Suprapubic skin (tissue), 4 donors: ENCODE measurements around the gene CAD. TPM values are rescaled to one million over a fixed set of nuclear protein-coding genes. Genes with fewer than 3 reads are reported as not detected.

ENCODE experiments used
- DNase-seq, 2 donors: peaks; one replicate each; pipeline ENCODE4 v3.0.0-alpha.2; 2019; ENCODE audit warnings: low spot score in 2 of 2
- H3K27ac ChIP-seq: fragments of 200-600 bp; sonication (generic); one replicate; pipeline ENCODE4 v1.5.1; 2019
- H3K27me3 ChIP-seq: fragments of 200-600 bp; sonication (generic); one replicate; pipeline ENCODE4 v1.5.1; 2019
- H3K36me3 ChIP-seq: fragments of 200-600 bp; sonication (generic); one replicate; pipeline ENCODE4 v1.5.1; 2019
- H3K4me1 ChIP-seq: fragments of 200-600 bp; sonication (generic); one replicate; pipeline ENCODE4 v1.5.1; 2019
- H3K4me3 ChIP-seq: fragments of 200-600 bp; sonication (generic); one replicate; pipeline ENCODE4 v1.5.1; 2019; ENCODE audit warnings: mild to moderate bottlenecking
- H3K9me3 ChIP-seq: fragments of 200-600 bp; sonication (generic); one replicate; pipeline ENCODE4 v1.5.1; 2019
- EP300 ChIP-seq: sonication (generic); formaldehyde crosslinking; IDR thresholded peaks from one replicate; pipeline ENCODE4 v1.6.1; 2017; ENCODE audit warnings: antibody characterized with exemption
- POLR2A ChIP-seq, 2 donors: fragments of 450-650 bp; IDR thresholded peaks; one replicate each; pipeline ENCODE4 v1.6.1; 2017; ENCODE audit warnings: antibody characterized with exemption in 2 of 2, mild to moderate bottlenecking in 2 of 2, moderate library complexity in 2 of 2
- POLR2AphosphoS5 ChIP-seq, 3 donors: sonication (generic); formaldehyde crosslinking; IDR thresholded peaks; one replicate each; pipeline ENCODE4 v1.6.1; 2017; ENCODE audit warnings: antibody characterized with exemption in 3 of 3
- WGBS: methylation state at CpG from one replicate; pipeline ENCODE4 v1.1.5; 2018; 5-methylcytosine and 5-hydroxymethylcytosine counted together
- total RNA-seq, 4 donors: library from RNA; depleted of rRNA; stranded (reverse); fragments of >200 nt; gene quantifications; one replicate each; pipeline ENCODE4 v1.1.0, GENCODE V29; 2016
- TF ChIP-seq, protein P1 (sequence below), 2 donors: fragments of 200-600 bp in 1 of 2; fragments of 450-650 bp in 1 of 2; sonication (generic) in 1 of 2; IDR thresholded peaks; one replicate each; pipeline ENCODE4 v1.5.1; 2016 to 2019; ENCODE audit warnings: antibody characterized with exemption in 2 of 2, mild to moderate bottlenecking in 1 of 2, moderate library complexity in 1 of 2

The CAD gene
- total RNA-seq, 4 donors from 2014 or later = 33.7 to 64.8 (median 42.1) TPM

DNA sequence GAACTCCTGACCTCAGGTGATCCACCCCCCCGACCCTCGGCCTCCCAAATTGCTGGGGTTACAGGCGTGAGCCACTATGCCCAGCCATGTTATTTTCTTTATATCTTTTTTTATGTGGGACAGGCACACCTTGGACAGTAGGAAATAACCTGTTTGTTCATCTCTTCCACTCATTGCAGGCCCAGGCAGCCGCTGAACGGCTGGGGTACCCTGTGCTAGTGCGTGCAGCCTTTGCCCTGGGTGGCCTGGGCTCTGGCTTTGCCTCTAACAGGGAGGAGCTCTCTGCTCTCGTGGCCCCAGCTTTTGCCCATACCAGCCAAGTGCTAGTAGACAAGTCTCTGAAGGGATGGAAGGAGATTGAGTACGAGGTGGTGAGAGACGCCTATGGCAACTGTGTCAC, 8.4 kb downstream of the CAD start:
- DNase-seq = no peak

DNA sequence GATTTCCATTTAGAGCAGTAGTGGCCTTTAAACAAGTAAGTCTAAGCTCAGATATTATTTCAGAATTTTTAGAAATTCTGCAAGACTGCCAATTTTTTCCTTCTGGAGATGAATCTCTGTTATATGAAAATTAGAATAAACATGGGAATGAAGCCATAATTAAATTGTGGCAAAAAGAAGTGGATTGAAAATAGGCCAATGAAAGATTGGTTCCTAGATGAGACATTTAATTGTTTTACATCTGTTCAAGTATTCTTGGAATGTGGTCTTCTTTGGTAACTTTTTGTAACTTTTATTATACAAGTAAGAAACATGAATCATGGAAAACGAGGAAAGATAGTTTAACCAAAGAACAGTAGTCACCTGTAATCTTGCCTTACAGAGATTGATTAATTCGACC, 10.3 kb downstream of the CAD start:
- TF ChIP-seq POLR2A (IDR thresholded peaks at IDR 0.05) (no peak), EP300 (no peak), POLR2AphosphoS5 (IDR thresholded peaks at IDR 0.05) (no peak)
- TF ChIP-seq, protein P1, sequence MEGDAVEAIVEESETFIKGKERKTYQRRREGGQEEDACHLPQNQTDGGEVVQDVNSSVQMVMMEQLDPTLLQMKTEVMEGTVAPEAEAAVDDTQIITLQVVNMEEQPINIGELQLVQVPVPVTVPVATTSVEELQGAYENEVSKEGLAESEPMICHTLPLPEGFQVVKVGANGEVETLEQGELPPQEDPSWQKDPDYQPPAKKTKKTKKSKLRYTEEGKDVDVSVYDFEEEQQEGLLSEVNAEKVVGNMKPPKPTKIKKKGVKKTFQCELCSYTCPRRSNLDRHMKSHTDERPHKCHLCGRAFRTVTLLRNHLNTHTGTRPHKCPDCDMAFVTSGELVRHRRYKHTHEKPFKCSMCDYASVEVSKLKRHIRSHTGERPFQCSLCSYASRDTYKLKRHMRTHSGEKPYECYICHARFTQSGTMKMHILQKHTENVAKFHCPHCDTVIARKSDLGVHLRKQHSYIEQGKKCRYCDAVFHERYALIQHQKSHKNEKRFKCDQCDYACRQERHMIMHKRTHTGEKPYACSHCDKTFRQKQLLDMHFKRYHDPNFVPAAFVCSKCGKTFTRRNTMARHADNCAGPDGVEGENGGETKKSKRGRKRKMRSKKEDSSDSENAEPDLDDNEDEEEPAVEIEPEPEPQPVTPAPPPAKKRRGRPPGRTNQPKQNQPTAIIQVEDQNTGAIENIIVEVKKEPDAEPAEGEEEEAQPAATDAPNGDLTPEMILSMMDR (IDR thresholded peaks at IDR 0.05) = no peak
- Histone ChIP-seq H3K36me3 (peaks cover 98% of the 10 kb centered on the region), H3K27me3 (no peaks in the 10 kb centered on the region), H3K27ac (no peak overlapping the region), H3K9me3 (no peaks in the 10 kb centered on the region), H3K4me3 (no peak overlapping the region), H3K4me1 (no peaks in the 10 kb centered on the region)
- WGBS = 83% methylated on average over 2 of the region's 2 CpGs
- DNase-seq = no peak

More for the DNA sequence above, 8.4 kb downstream of the CAD start:
- Histone ChIP-seq H3K4me3 (no peak overlapping the region), H3K36me3 (peaks cover 87% of the 10 kb centered on the region), H3K4me1 (no peaks in the 10 kb centered on the region), H3K27ac (no peak overlapping the region), H3K9me3 (no peaks in the 10 kb centered on the region), H3K27me3 (no peaks in the 10 kb centered on the region)
- 96% methylated on average over 8 of the region's 9 CpGs for WGBS
- TF ChIP-seq EP300 (no peak), POLR2AphosphoS5 (IDR thresholded peaks at IDR 0.05) (no peak), POLR2A (IDR thresholded peaks at IDR 0.05) (no peak)
- TF ChIP-seq, protein P1 (IDR thresholded peaks at IDR 0.05) = no peak

DNA sequence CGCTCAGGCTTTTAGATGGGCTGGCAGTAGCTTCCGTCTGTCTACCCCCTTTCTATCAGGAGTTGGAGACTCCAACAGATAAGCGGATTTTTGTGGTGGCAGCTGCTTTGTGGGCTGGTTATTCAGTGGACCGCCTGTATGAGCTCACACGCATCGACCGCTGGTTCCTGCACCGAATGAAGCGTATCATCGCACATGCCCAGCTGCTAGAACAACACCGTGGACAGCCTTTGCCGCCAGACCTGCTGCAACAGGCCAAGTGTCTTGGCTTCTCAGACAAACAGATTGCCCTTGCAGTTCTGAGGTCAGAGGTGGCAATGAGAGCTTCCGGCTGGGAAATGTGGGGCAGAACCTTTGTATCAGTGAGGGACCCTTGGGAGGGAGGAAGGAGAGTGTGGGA, 14.8 kb downstream of the CAD start:
- WGBS = 95% methylated on average over 11 of the region's 13 CpGs
- TF ChIP-seq POLR2A (IDR thresholded peaks at IDR 0.05) = no peak
- TF ChIP-seq, protein P1 (IDR thresholded peaks at IDR 0.05) = no peak
- TF ChIP-seq EP300 = no peak
- TF ChIP-seq POLR2AphosphoS5 (IDR thresholded peaks at IDR 0.05) = no peak
- Histone ChIP-seq H3K4me3 (no peak overlapping the region), H3K4me1 (no peaks in the 10 kb centered on the region), H3K9me3 (no peaks in the 10 kb centered on the region), H3K36me3 (peaks cover 98% of the 10 kb centered on the region), H3K27ac (no peak overlapping the region), H3K27me3 (no peaks in the 10 kb centered on the region)
- DNase-seq = no peak

DNA sequence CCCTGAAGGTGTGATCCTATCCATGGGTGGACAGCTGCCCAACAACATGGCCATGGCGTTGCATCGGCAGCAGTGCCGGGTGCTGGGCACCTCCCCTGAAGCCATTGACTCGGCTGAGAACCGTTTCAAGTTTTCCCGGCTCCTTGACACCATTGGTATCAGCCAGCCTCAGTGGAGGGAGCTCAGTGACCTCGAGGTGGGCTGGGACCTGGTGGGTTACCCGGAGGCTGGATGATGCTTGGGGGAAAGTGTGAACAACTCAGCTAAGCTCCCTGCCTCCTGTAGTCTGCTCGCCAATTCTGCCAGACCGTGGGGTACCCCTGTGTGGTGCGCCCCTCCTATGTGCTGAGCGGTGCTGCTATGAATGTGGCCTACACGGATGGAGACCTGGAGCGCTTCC, 16.2 kb downstream of the CAD start:
- DNase-seq = no peak
- H3K4me3 ChIP-seq = no peak overlapping the region
- TF ChIP-seq POLR2A (IDR thresholded peaks at IDR 0.05) (no peak), EP300 (no peak), POLR2AphosphoS5 (IDR thresholded peaks at IDR 0.05) (no peak)
- TF ChIP-seq, protein P1 (IDR thresholded peaks at IDR 0.05) = no peak
- H3K4me1 ChIP-seq = no peaks in the 10 kb centered on the region
- H3K36me3 ChIP-seq = peaks cover 98% of the 10 kb centered on the region
- no peaks in the 10 kb centered on the region for H3K9me3 ChIP-seq
- WGBS = 100% methylated on average over 3 of the region's 14 CpGs
- no peak overlapping the region for H3K27ac ChIP-seq
- no peaks in the 10 kb centered on the region for H3K27me3 ChIP-seq

DNA sequence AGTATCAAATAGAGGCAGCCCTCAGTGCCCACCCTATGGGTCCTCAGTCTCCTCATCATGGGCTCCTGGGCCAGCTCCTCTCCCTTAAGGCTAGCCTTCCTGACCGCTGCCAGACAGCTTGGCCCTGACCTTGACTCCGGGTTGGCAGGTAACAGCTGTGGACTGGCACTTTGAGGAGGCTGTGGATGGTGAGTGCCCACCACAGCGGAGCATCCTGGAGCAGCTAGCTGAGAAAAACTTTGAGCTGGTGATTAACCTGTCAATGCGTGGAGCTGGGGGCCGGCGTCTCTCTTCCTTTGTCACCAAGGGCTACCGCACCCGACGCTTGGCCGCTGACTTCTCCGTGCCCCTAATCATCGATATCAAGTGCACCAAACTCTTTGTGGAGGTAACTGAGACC, 19.0 kb downstream of the CAD start:
- Histone ChIP-seq H3K4me3 (no peak overlapping the region), H3K27ac (no peak overlapping the region), H3K27me3 (no peaks in the 10 kb centered on the region), H3K36me3 (peaks cover 100% of the 10 kb centered on the region), H3K4me1 (no peaks in the 10 kb centered on the region), H3K9me3 (no peaks in the 10 kb centered on the region)
- WGBS = 94% methylated on average over 12 of the region's 12 CpGs
- TF ChIP-seq POLR2AphosphoS5 (IDR thresholded peaks at IDR 0.05) = no peak
- TF ChIP-seq POLR2A (IDR thresholded peaks at IDR 0.05) = no peak
- TF ChIP-seq, protein P1 (IDR thresholded peaks at IDR 0.05) = no peak
- TF ChIP-seq EP300 = no peak
- no peak for DNase-seq
